Loucy (cell line): ENCODE measurements around the gene LRSAM1.

Experiments used
- H2AFZ ChIP-seq: fragments of 200-600 bp; sonication (generic); 2 replicates; pipeline ENCODE4 v1.6.0; 2016; ENCODE audit warnings: antibody characterized with exemption, mild to moderate bottlenecking, low read length, moderate library complexity
- H3F3A ChIP-seq: fragments of 200-600 bp; 2 replicates; pipeline ENCODE4 v1.6.0; 2016; ENCODE audit warnings: antibody characterized with exemption, low read depth, mild to moderate bottlenecking
- H3K27me3 ChIP-seq: fragments of 200-600 bp; sonication (generic); 2 replicates; pipeline ENCODE4 v1.6.1; 2014; ENCODE audit warnings: low read length, mild to moderate bottlenecking; ENCODE audit not compliant: insufficient read depth, poor library complexity, severe bottlenecking
- H3K36me3 ChIP-seq: fragments of 200-600 bp; sonication (generic); 2 replicates; pipeline ENCODE4 v1.6.1; 2016; ENCODE audit warnings: low read length; ENCODE audit not compliant: insufficient read depth
- H3K4me1 ChIP-seq: fragments of 200-600 bp; sonication (generic); 2 replicates; pipeline ENCODE4 v1.5.1; 2014; ENCODE audit warnings: low read length, mild to moderate bottlenecking; ENCODE audit not compliant: insufficient read depth, poor library complexity, severe bottlenecking
- H3K4me2 ChIP-seq: fragments of 200-600 bp; sonication (generic); 2 replicates; pipeline ENCODE4 v1.6.0; 2014; ENCODE audit warnings: antibody characterized with exemption, low read length, low read depth, mild to moderate bottlenecking; ENCODE audit not compliant: poor library complexity, severe bottlenecking
- H3K4me3 ChIP-seq: fragments of 200-600 bp; sonication (generic); 2 replicates; pipeline ENCODE4 v1.5.1; 2014; ENCODE audit warnings: low read length, mild to moderate bottlenecking, mixed read lengths; ENCODE audit not compliant: poor library complexity, severe bottlenecking
- H3K79me2 ChIP-seq: fragments of 200-600 bp; sonication (generic); 2 replicates; pipeline ENCODE4 v1.6.1; 2014; ENCODE audit warnings: low read length; ENCODE audit not compliant: insufficient read depth
- H3K9ac ChIP-seq: fragments of 200-600 bp; sonication (generic); 2 replicates; pipeline ENCODE4 v1.6.0; 2014; ENCODE audit warnings: mild to moderate bottlenecking, low read depth, low read length, moderate library complexity; ENCODE audit not compliant: poor library complexity, severe bottlenecking
- H3K9me2 ChIP-seq: fragments of 200-600 bp; sonication (generic); replicated peaks from 2 replicates; pipeline ENCODE4 v1.6.1; 2016; ENCODE audit warnings: low read depth, low read length, mixed read lengths
- H3K9me3 ChIP-seq: fragments of 200-600 bp; sonication (generic); 2 replicates; pipeline ENCODE4 v1.6.1; 2014; ENCODE audit warnings: mild to moderate bottlenecking, antibody characterized with exemption, low read length, low read depth; ENCODE audit not compliant: insufficient read depth
- H4K20me1 ChIP-seq: fragments of 200-600 bp; sonication (generic); 2 replicates; pipeline ENCODE4 v1.6.0; 2014; ENCODE audit warnings: antibody characterized with exemption, low read length, mild to moderate bottlenecking; ENCODE audit not compliant: insufficient read depth, poor library complexity, severe bottlenecking
- CTCF ChIP-seq: fragments of 200-600 bp; sonication (generic); conservative IDR thresholded peaks from 2 replicates; pipeline ENCODE4 v1.5.1; 2014; ENCODE audit warnings: mild to moderate bottlenecking, antibody characterized with exemption, low read length
- EZH2phosphoT487 ChIP-seq: fragments of 200-600 bp; IDR thresholded peaks from 2 replicates; pipeline ENCODE4 v1.6.1; 2018; ENCODE audit warnings: antibody characterized with exemption, mild to moderate bottlenecking, moderate library complexity, borderline replicate concordance

Gene LRSAM1

GRCh38 chr9:127504887-127505251 lies 53.6 kb downstream of the LRSAM1 start:
- no peaks in the 10 kb centered on the region for H3K79me2 ChIP-seq
- H3F3A ChIP-seq, result no peaks in the 10 kb centered on the region
- H2AFZ ChIP-seq, result no peak overlapping the region
- no peaks in the 10 kb centered on the region for H3K27me3 ChIP-seq
- H3K4me2 ChIP-seq, result no peak overlapping the region
- H3K9me3 ChIP-seq, result no peaks in the 10 kb centered on the region
- no peak for TF ChIP-seq EZH2phosphoT487
- TF ChIP-seq CTCF, result no peak
- H3K4me1 ChIP-seq, result no peaks in the 10 kb centered on the region
- no peaks in the 10 kb centered on the region for H4K20me1 ChIP-seq
- H3K4me3 ChIP-seq, result no peak overlapping the region
- peaks cover 22% of the 10 kb centered on the region; the same call in 1 of the 2 replicates for H3K36me3 ChIP-seq
- H3K9ac ChIP-seq, result no peak overlapping the region
- H3K9me2 ChIP-seq, result no peaks in the 10 kb centered on the region

GRCh38 chr9:127505396-127506116 lies 54.2 kb downstream of the LRSAM1 start:
- Histone ChIP-seq H3K9me2 (no peaks in the 10 kb centered on the region), H4K20me1 (no peaks in the 10 kb centered on the region), H3K9me3 (no peaks in the 10 kb centered on the region), H3K79me2 (no peaks in the 10 kb centered on the region), H3K4me1 (no peaks in the 10 kb centered on the region), H3K4me3 (no peak overlapping the region), H3F3A (no peaks in the 10 kb centered on the region), H3K27me3 (no peaks in the 10 kb centered on the region), H3K9ac (no peak overlapping the region), H3K36me3 (peaks cover 22% of the 10 kb centered on the region; the same call in 1 of the 2 replicates), H2AFZ (no peak overlapping the region), H3K4me2 (no peak overlapping the region)
- TF ChIP-seq CTCF (peak; percentile 56), EZH2phosphoT487 (no peak)

- no peak overlapping the region for H3K9ac ChIP-seq
Measured at GRCh38 chr9:127506117-127506813, 55.0 kb downstream of the LRSAM1 start.

More at GRCh38 chr9:127506117-127506813, 55.0 kb downstream of the LRSAM1 start:
- H3K9me3 ChIP-seq, result no peaks in the 10 kb centered on the region
- no peaks in the 10 kb centered on the region for H3K79me2 ChIP-seq
- no peak overlapping the region for H3K4me2 ChIP-seq
- peaks cover 22% of the 10 kb centered on the region; the same call in 1 of the 2 replicates for H3K36me3 ChIP-seq
- no peaks in the 10 kb centered on the region for H3F3A ChIP-seq
- H2AFZ ChIP-seq, result no peak overlapping the region
- H3K9me2 ChIP-seq, result no peaks in the 10 kb centered on the region
- TF ChIP-seq CTCF, result no peak
- TF ChIP-seq EZH2phosphoT487, result no peak
- no peak overlapping the region for H3K4me3 ChIP-seq
- no peaks in the 10 kb centered on the region for H3K4me1 ChIP-seq
- H3K27me3 ChIP-seq, result no peaks in the 10 kb centered on the region
- no peaks in the 10 kb centered on the region for H4K20me1 ChIP-seq
